Measurements from ENCODE around the gene KCNQ2.

DNA sequence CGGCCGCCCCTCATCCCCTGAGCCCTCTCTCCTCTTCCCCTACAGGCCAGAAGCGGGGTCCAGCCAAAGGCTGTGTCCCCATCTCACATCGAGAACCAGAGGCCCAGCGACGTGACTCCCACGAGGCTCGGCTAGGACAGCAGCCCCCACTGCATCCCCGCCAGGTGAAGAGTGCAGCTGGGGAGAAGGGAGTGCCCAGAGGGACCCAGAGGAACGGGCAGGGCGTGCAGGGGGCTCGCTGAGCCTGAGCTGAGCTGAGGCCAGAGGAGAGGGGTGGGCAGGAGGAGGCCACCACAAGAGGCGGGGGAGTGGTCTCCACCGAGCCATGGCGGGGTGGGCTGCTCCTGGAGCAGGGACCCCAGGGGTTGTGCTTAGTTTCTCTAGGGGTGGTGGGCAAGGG lies 32.6 kb downstream of the KCNQ2 start:
- TF ChIP-seq POLR2AphosphoS5 (IDR thresholded peaks at IDR 0.05; ENCODE audit: borderline replicate concordance, low read depth, low read length) = no peak
- no peak for TF ChIP-seq EZH2 (IDR thresholded peaks at IDR 0.05)
